Stromal cell of bone marrow (primary cell): ENCODE data around the gene MGAT5B.
A peak's percentile ranks its signal among the peaks of the same experiment; 100 is the strongest.
"Not testable (repeated sequence)": the region's sequence is repeated elsewhere in the genome, so short reads cannot be mapped to it uniquely, and the experiment has no call there.

Source experiments
- DNase-seq: peaks from one replicate; pipeline ENCODE4 v3.0.0-alpha.2; 2012; ENCODE audit warnings: low read depth

MGAT5B gene, protein sequence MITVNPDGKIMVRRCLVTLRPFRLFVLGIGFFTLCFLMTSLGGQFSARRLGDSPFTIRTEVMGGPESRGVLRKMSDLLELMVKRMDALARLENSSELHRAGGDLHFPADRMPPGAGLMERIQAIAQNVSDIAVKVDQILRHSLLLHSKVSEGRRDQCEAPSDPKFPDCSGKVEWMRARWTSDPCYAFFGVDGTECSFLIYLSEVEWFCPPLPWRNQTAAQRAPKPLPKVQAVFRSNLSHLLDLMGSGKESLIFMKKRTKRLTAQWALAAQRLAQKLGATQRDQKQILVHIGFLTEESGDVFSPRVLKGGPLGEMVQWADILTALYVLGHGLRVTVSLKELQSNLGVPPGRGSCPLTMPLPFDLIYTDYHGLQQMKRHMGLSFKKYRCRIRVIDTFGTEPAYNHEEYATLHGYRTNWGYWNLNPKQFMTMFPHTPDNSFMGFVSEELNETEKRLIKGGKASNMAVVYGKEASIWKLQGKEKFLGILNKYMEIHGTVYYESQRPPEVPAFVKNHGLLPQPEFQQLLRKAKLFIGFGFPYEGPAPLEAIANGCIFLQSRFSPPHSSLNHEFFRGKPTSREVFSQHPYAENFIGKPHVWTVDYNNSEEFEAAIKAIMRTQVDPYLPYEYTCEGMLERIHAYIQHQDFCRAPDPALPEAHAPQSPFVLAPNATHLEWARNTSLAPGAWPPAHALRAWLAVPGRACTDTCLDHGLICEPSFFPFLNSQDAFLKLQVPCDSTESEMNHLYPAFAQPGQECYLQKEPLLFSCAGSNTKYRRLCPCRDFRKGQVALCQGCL

DNA sequence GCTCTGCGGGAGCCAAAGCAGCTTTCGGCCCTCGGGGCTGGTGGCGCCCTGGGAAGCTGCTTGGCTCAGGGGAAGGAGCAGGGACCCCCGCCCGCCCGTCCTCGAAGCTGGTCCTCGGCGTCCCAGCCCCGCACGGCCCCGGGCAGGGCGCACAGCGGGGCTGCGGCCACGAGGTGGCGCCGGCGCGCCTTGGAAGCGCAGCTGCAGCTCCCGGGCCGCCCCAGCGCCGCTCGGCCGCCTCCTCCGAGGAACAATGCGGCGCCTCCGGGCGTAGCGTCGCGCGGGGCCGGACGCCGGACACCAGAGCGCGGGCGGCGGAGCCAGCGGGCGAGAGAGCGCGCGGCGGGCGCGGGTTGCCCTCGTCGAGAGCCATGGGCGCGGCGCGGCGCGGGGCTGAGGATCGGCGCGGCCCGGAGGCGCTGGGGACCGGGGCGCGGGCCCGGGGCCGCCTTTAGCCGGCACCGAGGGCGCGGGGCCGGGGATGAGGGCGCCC lies at the start of gene MGAT5B:
Gene MGAT5B (plus strand): TSS at position 229 of the 493 bp plus-strand sequence. CDS start 626 bp downstream, outside the sequence.
- peak; percentile 52 for DNase-seq

DNA sequence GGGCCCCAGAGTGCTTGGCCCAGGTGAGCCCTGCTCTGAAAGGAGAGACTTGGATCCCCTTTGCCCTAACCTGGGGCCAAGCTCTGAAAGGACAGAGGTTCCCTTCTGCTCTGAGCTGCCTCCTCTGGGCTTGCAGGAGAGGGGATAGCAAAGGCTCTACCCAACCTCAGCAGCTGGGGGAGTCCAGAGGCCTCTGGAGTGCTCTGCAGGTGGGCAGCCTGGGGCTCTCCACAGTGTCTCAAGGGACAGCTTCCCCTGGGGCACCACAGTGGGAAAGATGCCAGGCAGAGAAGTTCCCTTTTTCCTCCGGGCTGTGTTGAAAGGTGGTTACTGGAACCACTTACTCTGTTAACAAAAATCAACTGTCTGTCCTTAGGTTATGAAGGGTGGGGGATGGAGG lies 48.2 kb upstream of the MGAT5B start:
- no peak for DNase-seq

DNA sequence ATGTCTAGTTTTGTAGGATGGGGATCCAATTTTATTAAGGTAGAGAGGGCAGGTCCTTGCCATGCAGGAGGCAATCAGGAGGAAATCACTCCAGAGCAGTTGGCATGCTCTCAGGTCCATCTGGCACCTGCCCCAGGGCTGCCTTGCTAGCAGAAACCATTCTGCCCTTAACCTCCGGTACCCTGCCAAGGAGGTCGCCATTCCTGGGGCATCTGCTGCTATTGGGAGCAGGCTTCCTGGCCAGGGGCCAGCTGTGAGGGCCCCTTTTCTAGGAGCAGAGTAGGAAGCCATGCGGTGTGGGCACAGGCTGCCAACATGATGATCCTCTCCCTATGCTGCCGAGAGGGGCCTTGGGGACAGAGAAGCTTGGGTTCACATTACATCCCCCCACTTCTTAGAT lies 47.6 kb upstream of the MGAT5B start:
- DNase-seq, result no peak

DNA sequence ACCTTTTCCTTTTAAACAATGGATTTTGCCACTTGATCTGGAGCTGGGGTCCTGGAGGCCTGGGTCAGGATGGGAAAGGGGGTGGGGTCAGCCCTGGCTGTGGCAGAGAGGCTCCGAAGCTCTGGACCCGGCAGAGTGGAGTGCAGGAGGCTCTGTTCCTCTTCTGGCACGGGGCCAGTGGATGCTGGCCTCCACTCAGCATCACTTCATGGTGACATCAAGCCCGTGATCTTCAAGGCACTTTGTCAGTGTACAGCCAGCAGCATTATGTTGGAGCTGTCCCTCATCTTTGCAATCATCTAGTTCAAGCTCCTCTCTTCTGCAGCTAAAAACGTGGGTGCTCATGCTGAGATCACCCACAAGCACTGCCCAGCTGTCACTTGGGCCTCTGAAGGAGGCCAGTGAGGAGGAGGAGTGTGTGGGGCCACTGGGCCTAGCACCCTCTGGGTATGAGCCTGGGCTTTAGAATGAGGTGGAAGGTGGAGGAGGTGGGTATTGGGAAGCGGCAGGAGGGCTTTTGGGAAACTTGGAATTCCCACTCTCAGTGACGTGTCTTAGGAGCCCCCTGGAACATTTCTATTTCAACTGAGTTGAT lies 45.9 kb upstream of the MGAT5B start:
- no peak for DNase-seq

DNA sequence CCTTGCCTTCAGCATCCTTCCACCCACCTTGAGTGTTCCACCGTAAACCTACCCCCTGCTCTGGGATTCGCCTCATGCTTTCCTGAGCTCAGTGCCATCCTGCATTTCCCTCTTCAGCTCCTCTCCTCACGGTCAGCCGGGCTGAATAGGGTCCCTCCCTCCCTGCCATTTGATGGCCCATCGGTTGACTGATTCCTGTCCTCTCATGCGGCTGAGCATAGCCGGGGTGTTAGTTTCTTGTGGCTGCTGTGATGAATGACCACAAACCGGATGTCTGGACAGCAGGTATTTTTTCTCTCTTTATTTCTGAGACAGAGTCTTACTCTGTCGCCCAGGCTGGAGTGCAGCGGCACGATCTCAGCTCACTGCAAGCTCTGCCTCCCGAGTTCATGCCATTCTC lies 44.1 kb upstream of the MGAT5B start:
- DNase-seq, result no peak

DNA sequence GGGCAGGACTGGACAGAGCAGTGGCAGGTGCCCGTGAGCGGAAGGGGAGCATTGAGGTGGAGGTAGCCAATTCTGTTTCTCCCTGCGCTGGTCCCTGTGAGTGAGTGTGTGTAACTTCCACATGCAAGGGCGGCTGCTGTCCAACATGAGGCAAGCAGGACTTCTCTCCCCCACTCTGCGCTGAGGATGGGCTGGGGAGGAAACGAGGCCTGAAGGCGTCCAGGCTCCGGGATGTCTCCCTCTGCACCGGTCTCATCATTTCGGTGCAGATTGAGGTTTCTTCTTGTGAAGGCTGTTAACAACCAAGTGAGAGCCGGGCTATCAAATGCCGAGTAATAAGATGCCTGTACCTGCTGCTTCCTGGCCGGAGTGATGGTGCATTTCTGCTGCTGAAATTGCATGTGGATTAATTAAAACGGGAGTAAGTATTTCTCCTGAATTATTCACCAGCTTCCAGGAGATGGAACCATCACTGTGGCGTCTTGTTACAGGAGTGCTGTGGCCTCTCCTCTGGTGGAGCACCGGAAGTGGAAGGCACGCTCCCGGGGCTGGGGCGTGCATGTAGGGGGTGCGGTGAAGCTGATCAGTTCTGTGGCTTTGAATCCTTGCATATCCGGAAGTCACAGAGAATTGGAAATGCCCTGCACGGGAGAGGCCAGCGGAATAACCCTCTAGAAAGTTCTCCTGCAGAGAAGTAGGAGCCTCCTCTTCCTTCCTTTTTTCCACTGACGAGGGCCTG lies 41.7 kb upstream of the MGAT5B start:
- DNase-seq, result no peak

DNA sequence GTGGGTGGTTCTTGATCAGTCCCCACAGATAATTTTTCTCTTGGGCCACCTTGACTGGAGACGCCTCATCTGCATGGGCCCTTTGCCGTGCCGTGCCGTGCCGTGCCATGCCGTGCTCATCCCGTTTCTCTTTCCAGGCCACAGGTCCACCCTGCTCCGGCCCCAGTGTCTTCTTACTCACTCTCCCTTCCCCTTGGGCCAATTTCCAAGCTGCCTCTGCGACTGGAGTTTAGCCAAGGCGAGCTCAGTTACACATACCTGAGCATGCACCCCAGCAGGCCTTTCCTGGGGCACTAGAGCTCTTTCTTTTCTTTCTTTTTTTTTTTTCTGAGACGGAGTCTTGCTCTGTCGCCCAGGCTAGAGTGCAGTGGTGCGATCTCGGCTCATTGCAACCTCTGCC lies 40.5 kb upstream of the MGAT5B start:
- DNase-seq, result no peak

DNA sequence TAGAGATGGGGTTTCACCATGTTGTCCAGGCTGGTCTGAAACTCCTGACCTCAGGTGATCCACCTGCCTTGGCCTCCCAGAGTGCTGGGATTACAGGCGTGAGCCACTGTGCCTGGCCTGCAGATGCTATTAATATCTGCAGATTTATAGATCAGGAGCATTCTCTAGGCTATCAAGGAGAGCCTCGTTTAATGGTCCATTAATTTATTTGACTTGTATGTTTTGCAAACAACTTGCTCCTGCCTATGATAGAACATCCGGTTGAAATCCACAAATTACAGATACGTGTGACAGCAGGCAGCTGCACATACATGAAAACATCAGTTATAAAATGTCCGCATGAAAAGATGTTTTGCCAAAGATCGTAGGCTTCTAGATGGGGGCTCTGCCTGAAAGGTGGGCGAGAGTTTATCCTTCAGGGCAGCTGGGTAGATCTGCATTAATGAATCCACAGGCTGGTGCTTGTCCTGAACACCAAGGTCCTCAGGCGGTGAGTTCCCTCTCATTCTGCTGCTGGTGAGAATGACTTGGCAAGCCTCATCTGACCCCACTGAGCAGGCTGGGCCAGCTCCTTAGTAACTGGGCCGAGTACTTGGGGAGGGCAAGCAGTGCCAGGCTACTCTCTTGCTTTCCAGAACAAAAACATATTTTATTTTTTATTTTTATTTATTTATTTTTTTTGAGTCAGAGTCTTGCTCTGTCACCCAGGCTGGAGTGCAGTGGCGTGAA lies 37.1 kb upstream of the MGAT5B start:
- no peak for DNase-seq

DNA sequence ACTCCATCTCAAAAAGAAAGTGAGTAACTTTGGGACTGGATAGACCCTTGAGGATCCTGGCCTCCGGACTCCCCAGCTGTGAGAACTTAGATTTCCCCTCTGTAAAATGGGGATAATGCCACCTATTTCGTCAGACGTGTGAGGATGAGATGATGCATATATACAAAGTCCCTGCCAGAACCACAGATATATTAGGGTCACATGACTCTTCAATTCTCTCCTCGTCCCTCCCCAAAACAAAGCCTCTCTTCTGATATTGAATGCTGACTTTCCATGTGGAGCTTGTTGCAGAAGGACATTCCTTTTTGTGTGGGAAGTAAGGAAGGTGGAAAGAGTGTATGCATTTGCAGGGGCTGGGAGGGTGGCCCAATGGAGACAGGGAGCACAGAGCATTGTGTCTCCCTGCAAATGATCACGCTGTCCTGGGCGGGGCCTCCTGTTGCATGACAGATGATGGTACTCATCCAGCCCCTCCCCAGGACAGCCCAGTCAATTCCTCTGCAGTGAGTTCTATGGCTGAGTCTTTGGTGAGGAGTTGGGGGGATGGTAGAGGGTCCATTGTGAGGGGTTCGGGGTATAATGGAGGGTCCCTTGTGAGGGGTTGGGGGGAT lies 35.1 kb upstream of the MGAT5B start:
- no peak for DNase-seq

DNA sequence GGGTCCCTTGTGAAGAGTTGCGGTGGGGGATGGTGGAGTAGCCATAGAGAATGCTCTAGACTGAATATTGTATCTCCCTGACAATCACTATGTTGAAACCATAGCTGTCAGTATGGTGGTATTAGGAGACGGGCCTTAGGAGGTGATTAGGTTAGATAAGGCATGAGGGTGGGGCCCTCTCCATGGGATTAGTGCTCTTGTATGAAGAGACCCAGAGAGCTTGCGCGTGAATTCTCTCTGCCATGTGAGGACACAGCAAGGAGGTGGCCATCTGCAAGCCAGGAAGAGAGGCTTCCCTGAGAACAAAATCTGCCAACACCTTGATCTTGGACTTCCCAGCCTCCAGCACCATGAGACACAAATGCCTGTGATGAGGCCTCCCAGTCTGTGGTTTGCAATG lies 34.5 kb upstream of the MGAT5B start:
- DNase-seq, result no peak

DNA sequence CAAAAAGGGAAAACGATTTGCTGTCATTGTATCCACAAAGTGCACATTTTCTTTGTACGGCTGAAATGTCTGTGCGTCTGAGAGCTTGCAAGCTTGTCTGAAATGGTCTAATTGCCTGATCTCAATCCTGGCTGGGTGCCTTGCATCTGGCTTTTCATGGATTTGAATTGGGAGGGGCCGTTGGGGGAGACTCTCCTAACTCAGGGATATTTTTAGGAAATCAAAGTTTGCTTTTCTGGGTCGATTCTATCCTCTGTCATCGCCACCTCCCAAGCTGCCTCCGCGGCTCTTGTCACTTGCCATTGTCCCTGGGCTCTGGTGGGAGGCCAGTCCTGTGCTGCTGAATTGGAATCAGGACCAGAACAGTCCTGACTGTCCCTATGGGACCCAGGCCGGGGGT lies 33.3 kb upstream of the MGAT5B start:
- no peak for DNase-seq

DNA sequence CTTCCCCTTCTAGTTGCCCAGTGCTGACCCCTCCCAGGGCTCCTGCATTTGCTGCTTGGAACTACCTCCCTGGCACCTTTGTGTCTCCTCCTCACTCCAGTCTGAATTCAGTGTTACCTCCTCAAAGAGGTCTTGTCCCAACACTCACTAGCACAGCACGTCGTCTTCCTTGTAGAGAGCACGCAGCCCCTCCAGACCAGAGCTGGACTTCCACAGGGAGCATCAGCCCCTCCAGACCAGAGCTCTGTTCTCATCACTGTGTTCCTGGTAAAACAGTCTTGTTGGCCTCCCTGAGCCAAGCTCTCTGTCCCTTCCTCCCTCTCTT lies 27.8 kb upstream of the MGAT5B start:
- no peak for DNase-seq

DNA sequence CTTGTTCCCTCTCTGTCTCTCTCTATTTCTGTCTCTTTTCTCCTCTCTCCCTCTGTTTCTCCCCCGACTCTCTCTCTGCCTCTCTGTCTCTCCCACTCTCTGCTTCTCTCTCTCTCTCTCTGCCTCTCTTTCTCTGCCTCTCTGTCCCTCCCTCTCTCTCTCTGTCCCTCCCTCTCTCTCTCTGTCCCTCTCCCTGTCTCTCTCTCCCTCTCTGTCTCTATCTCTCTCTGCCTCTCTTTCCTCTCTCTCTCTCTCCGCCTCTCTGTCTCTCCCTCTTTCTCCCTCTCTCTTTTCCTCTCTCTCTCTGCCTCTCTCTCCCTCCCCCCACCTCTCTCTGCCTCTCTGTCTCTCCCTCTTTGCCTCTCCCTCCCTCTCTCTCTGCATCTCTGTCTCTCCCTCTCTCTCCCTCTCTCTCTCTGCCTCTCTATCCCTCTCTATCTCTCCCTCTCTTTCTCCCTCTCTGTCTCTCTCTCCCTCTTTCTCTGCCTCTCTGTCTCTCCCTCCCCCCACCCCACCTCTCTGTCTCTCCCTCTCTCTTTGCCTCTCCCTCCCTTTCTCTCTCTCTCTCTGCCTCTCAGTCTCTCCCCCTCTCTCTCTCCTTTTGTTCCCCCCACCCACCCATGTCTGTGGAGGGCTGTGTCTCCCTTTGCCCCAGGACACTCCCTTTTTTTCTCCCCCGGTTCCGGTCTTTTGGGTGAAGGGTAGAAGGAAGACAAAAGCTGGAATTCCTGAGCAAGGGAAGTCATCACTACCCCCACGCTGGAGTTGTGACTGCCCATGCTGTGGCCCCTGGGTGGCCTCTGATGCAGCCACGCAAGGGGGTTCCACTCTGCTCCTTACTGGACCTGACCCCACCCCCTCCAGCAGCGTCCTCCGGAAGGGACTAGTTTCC lies 27.1 kb upstream of the MGAT5B start:
- no peak for DNase-seq

DNA sequence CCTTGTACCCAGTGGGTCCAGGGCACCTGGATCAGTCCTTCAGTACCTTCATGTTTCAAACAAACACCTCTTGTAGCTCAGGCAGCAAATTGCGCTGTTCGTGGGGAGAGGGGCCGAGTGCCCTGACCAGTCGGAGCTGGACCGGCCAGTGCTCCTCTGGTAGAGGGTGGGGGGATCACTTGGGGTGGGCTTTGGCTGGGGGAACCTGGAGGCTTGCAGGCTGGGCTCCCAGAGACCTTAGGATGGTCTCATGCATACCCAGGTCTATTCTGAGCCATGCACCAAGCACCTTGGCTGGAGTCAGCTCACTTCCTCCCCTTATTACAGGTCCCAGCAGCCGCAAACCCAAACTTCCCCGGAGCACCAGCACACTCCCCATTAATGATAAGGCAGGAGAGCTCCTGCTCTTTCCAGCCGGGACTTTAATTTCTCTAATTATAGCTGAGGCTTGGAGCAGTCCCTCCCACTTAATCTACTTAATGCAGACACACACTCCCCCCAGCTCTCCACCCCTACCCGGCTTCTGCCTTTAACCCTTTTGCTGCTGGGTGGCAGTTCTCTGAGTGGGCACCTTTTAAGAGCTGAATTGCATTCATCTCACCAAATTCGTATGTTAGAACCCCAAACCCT lies 26.3 kb upstream of the MGAT5B start:
- DNase-seq, result no peak

DNA sequence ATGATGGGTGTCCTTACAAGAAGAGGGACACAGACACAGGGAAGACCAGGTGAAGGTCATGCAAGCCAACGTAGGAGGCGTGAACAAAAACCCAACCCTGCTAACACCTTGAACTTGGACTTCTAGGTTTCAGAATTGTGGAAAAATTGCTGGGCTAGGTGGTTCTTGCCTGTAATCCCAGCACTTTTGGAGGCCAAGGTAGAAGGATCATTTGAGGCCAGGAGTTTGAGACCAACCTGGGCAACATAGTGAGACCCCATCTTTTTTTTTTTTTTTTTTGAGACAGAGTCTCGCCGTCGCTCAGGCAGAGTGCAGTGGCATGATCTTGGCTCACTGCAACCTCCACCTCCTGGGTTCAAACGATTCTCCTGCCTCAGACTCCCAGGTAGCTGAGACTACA lies 25.1 kb upstream of the MGAT5B start:
- DNase-seq, result not testable (repeated sequence)

DNA sequence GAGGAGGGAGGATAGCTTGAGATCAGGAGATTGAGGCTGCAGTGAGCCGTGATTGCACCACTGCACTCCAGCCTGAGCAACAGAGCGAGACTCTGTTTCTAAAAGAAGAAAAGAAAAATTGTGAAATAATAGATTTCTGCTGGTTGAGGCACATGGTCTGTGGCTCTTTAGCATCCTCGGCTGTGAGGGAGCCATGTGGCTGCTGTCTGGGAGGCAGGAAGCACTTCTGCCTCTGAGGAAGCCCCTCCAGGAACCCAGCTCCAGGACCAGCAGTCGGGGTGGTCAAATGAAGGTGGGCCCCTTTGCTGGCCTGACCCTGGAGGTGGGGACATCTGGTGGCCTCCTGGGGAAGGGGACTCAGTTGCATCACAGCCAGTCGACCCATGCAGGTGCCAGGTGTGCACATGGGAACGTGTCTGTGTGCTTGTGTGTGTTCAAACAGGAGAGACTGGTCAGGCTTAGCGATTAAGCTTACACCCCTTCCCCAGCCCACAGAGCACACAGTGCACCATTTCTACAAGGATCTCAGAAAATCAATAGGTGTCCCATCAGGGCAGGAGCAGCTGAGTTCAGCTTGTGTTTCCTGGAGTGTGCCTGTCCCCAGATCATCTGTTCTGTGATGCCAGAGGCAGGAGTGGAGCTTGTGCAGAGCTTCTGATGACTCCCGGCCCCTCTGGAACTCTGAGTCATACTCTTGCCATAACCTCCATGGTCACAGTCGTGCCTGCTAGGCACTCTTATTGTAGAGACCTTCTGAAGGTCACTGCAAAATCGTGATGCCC lies 24.3 kb upstream of the MGAT5B start:
- no peak for DNase-seq

DNA sequence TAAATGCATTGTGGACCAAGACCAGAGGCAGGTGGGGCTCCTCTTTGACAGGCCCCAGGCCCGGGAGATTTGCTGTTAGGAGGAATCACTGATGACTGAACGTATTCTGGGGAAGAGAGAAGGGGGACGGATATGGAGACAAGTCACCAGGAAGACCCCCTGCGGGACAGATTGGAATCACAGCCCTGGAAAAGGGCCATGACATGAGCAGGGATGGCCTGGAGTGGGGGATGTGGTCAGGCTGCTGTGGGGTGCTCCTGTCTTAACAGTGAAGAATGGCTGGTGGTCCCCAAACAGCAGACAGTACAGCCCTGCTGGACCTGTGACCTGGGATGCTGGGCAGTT lies 23.7 kb upstream of the MGAT5B start:
- DNase-seq, result no peak

DNA sequence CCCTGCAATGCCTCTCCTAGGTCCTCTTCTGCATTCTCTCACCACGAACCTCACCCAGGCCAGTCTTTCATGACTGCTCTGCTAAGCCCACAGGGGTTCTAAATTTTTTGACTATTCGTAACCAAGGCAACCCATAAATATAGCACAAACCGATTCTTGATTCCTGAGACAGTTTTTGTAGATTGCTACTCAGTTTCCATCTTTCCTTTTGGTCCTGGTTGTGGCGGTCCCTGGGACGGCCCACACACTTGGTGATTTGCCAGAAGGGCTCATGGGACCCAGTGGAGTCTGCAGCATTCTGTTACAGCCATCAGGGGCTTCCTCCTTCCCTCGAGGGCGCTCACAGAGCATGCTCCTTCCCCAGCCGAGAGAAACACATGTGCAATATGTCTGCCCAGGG lies 23.4 kb upstream of the MGAT5B start:
- DNase-seq, result no peak

DNA sequence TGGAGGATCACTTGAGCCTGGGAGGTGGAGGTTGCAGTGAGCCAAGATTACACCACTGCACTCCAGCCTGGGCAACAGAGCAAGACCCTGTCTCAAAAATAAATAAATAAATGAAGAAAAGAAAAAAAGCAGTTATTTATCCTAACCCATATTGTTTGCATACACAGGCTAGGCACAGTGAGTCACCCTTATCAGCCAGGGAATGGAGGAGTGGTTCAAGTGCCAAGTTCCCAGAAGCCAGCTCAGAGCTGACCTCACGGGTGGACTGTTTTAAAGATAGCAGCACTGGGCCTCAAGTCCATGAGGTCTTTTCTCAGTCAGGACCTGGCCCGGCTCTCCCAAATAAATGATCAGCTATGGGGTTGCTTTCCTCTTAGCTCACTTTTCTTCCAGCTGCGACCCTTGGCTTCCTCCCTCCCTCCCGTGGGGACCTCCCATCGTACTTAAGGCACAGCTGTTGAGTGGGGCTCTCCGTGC lies 22.6 kb upstream of the MGAT5B start:
- DNase-seq, result no peak
